ENCODE measurements around the gene XXYLT1. TPM values are rescaled to one million over a fixed set of nuclear protein-coding genes. Genes with fewer than 3 reads are reported as not detected.

XXYLT1 gene
- total and polyA plus RNA-seq, 10 donors, result 2.7 to 22.3 (median 9.5) TPM

- 89 to 96% (median 95%) methylated on average over 14 to 16 of the region's 16 CpGs for WGBS, 5 donors
- H3K27me3 ChIP-seq (replicated peaks in 1 of 7), result no peaks in the 10 kb centered on the region
- H3K4me3 ChIP-seq, result no peak overlapping the region
- TF ChIP-seq POLR2A (IDR thresholded peaks at IDR 0.05) (no peak), POLR2AphosphoS5 (IDR thresholded peaks at IDR 0.05) (no peak)
- TF ChIP-seq, protein P1, sequence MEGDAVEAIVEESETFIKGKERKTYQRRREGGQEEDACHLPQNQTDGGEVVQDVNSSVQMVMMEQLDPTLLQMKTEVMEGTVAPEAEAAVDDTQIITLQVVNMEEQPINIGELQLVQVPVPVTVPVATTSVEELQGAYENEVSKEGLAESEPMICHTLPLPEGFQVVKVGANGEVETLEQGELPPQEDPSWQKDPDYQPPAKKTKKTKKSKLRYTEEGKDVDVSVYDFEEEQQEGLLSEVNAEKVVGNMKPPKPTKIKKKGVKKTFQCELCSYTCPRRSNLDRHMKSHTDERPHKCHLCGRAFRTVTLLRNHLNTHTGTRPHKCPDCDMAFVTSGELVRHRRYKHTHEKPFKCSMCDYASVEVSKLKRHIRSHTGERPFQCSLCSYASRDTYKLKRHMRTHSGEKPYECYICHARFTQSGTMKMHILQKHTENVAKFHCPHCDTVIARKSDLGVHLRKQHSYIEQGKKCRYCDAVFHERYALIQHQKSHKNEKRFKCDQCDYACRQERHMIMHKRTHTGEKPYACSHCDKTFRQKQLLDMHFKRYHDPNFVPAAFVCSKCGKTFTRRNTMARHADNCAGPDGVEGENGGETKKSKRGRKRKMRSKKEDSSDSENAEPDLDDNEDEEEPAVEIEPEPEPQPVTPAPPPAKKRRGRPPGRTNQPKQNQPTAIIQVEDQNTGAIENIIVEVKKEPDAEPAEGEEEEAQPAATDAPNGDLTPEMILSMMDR (IDR thresholded peaks at IDR 0.05 in 8 of 11, conservative IDR thresholded peaks at IDR 0.05 in 3 of 11), result no peak
- H3K4me1 ChIP-seq, result peaks cover 5 to 38% (median 25%) of the 10 kb centered on the region in 6 donors
- no peaks in the 10 kb centered on the region for H3K9me3 ChIP-seq
- DNase-seq, result no peak
- intact Hi-C loops (cut with DNase I; ENCODE audit: low total_unique reads), result loop anchor here (10.0 kb wide), 1 partner anchor 260 kb away; no protein-coding TSS in a partner anchor
- no peak overlapping the region for H3K27ac ChIP-seq
- peaks cover 0 to 21% (median 0%) of the 10 kb centered on the region in 6 donors for H3K36me3 ChIP-seq
Measured at GRCh38 chr3:195254454-195255175, 16.3 kb downstream of the XXYLT1 start.

DNA sequence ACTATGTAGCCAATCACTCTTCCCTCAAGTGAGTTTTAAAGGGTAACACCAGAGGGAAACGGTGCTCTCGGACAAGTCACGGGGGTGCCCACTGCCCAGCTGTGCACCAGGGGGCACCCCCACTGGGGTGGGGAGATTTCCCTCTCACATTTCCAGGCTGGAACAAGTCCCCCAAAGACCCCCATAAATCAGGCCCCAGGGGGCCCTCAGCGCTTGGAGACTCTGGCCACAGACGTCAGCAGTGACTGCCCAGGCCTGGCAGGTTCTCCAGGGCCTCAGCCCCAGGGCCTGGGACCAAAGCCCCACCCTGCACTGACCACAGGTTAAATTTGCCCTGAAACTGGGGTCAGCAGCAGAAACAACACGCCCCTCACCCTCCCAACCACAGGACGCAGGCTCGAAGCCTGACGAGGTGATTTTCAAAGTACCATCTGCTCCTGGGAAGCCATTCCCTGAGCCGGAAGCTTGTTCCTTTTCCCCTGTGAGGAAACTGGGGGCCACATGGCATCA is 17.0 kb downstream of the XXYLT1 start:
- DNase-seq, result no peak
- intact Hi-C loops (cut with DNase I; ENCODE audit: low total_unique reads), result loop anchor here (10.0 kb wide), 1 partner anchor 259 kb away; no protein-coding TSS in a partner anchor
- TF ChIP-seq POLR2AphosphoS5 (IDR thresholded peaks at IDR 0.05) (no peak), POLR2A (IDR thresholded peaks at IDR 0.05) (no peak)
- TF ChIP-seq, protein P1 (IDR thresholded peaks at IDR 0.05 in 8 of 11, conservative IDR thresholded peaks at IDR 0.05 in 3 of 11), result no peak
- WGBS, 5 donors, result 85 to 97% (median 91%) methylated on average over 9 to 10 of the region's 10 CpGs
- no peak overlapping the region for H3K27ac ChIP-seq
- peaks cover 0 to 31% (median 19%) of the 10 kb centered on the region in 6 donors for H3K4me1 ChIP-seq
- no peaks in the 10 kb centered on the region for H3K27me3 ChIP-seq (replicated peaks in 1 of 7)
- H3K9me3 ChIP-seq, result no peaks in the 10 kb centered on the region
- no peak overlapping the region for H3K4me3 ChIP-seq
- H3K36me3 ChIP-seq, result peaks cover 0 to 21% (median 0%) of the 10 kb centered on the region in 6 donors

GRCh38 chr3:195251336-195252065 is 19.5 kb downstream of the XXYLT1 start:
- TF ChIP-seq POLR2AphosphoS5 (IDR thresholded peaks at IDR 0.05) (no peak), POLR2A (IDR thresholded peaks at IDR 0.05) (no peak)
- TF ChIP-seq, protein P1 (IDR thresholded peaks at IDR 0.05 in 8 of 11, conservative IDR thresholded peaks at IDR 0.05 in 3 of 11), result no peak
- peaks cover 0 to 17% (median 10%) of the 10 kb centered on the region in 6 donors for H3K4me1 ChIP-seq
- intact Hi-C loops (cut with DNase I; ENCODE audit: low total_unique reads), result loop anchor here (10.0 kb wide), 1 partner anchor 257 kb away; no protein-coding TSS in a partner anchor
- H3K36me3 ChIP-seq, result peaks cover 0 to 31% (median 0%) of the 10 kb centered on the region in 6 donors
- 70 to 87% (median 83%) methylated on average over 6 to 14 of the region's 14 CpGs for WGBS, 5 donors
- H3K9me3 ChIP-seq, result no peaks in the 10 kb centered on the region
- H3K27me3 ChIP-seq (replicated peaks in 1 of 7), result no peaks in the 10 kb centered on the region
- no peak overlapping the region for H3K4me3 ChIP-seq
- DNase-seq, result no peak
- no peak overlapping the region for H3K27ac ChIP-seq

Data from spleen (tissue), 11 donors.